HCT116 (cell line): Measurements from ENCODE around the gene ALKBH6. TPM values are rescaled to one million over a fixed set of nuclear protein-coding genes. Genes with fewer than 3 reads are reported as not detected.

Experiments used
- ATAC-seq: fragments of 200-7000 bp; cut with Tn5 transposase; 2 replicates; pipeline ENCODE4 v1.9.1; 2020; ENCODE audit warnings: mild to moderate bottlenecking, moderate library complexity
- BruUV-seq: library from RNA; stranded (reverse); fragments of 400-500 nt; replicated peaks from 2 replicates; lab custom pipeline; 2021; lab: Mats Ljungman, UMichigan
- CTCF ChIA-PET: fragments of 300-600 bp; sonication (Branson Sonifier 250); formaldehyde crosslinking; loops from one replicate; lab custom pipeline; 2021; ENCODE audit warnings: antibody characterized with exemption; lab: Charles Lee
- POLR2A ChIA-PET: fragments of 300-600, 350-600 bp; sonication (Branson Sonifier 250); formaldehyde crosslinking; loops from one replicate; lab custom pipeline; 2021; ENCODE audit warnings: antibody characterized with exemption; lab: Charles Lee
- RAD21 ChIA-PET, 2 experiments: fragments of 300-600 bp; sonication (Branson Sonifier 250); formaldehyde crosslinking; loops; one replicate each; lab custom pipeline; 2023; ENCODE audit warnings: low total read pairs in 2 of 2; ENCODE audit not compliant: uncharacterized antibody in 2 of 2, unreplicated experiment in 2 of 2, low non-redundant PET in 1 of 2; lab: Charles Lee
- DNase-seq: peaks from one replicate; pipeline ENCODE4 v3.0.0-alpha.2; 2010; ENCODE audit warnings: low read depth, low spot score
- H2AFZ ChIP-seq: fragments of 200-600 bp; shearing (Covaris generic), sonication (generic); 2 replicates; pipeline ENCODE4 v1.6.1; 2017; ENCODE audit warnings: low read depth, mixed run types, mixed read lengths, antibody characterized with exemption, low read length; ENCODE audit not compliant: poor library complexity, severe bottlenecking
- H3K27ac ChIP-seq: 2 replicates; pipeline ENCODE4 v1.5.1; 2012; ENCODE audit warnings: low read depth, low read length
- H3K27me3 ChIP-seq: fragments of 200-600 bp; sonication (generic); 2 replicates; pipeline ENCODE4 v1.6.1; 2016; ENCODE audit warnings: mixed run types, low read length, mixed read lengths; ENCODE audit not compliant: insufficient read depth
- H3K36me3 ChIP-seq, 2 experiments: fragments of 200-500 bp in 1 of 2; fragments of 200-600 bp in 1 of 2; sonication (Bioruptor generic) in 1 of 2; sonication (generic) in 1 of 2; 2 replicates each; pipeline versions ENCODE4 v1.5.1 to v1.6.1; 2014 to 2016; ENCODE audit warnings: low read length in 2 of 2, inconsistent platforms in 1 of 2, mixed read lengths in 1 of 2, mixed run types in 1 of 2; ENCODE audit not compliant: insufficient read depth in 2 of 2, control insufficient read depth in 1 of 2
- H3K4me1 ChIP-seq, 2 experiments: fragments of 200-600 bp in 1 of 2; sonication (generic) in 1 of 2; 2 replicates each; pipeline versions ENCODE4 v1.5.1 to v1.6.1; 2012 to 2017; ENCODE audit warnings: low read length in 2 of 2, inconsistent platforms in 1 of 2, mild to moderate bottlenecking in 1 of 2, mixed read lengths in 1 of 2, mixed run types in 1 of 2, moderate library complexity in 1 of 2; ENCODE audit not compliant: insufficient read depth in 2 of 2, control insufficient read depth in 1 of 2
- H3K4me2 ChIP-seq: fragments of 200-600 bp; sonication (generic); 2 replicates; pipeline ENCODE4 v1.6.1; 2017; ENCODE audit warnings: mixed run types, low read length, mixed read lengths
- H3K4me3 ChIP-seq, 2 experiments: fragments of 200-600 bp in 1 of 2; sonication (generic) in 1 of 2; replicated peaks in 1 of 2; 2 replicates each; pipeline ENCODE4 v1.5.1; 2011 to 2016; ENCODE audit warnings: low read length in 2 of 2, control low read depth in 1 of 2, low read depth in 1 of 2, mild to moderate bottlenecking in 1 of 2, mixed read lengths in 1 of 2, mixed run types in 1 of 2
- H3K79me2 ChIP-seq: fragments of 200-600 bp; sonication (generic); 2 replicates; pipeline ENCODE4 v1.6.1; 2017; ENCODE audit warnings: mild to moderate bottlenecking, mixed run types, low read length, moderate library complexity, mixed read lengths; ENCODE audit not compliant: insufficient read depth
- H3K9ac ChIP-seq: fragments of 200-600 bp; sonication (generic); 2 replicates; pipeline ENCODE4 v1.6.1; 2016; ENCODE audit warnings: low read length, mixed read lengths
- H3K9me2 ChIP-seq: fragments of 200-600 bp; sonication (generic), shearing (Covaris generic); 2 replicates; pipeline ENCODE4 v1.6.1; 2017; ENCODE audit warnings: mixed run types, mild to moderate bottlenecking, moderate library complexity; ENCODE audit not compliant: insufficient read depth
- H3K9me3 ChIP-seq, 2 experiments: fragments of 200-500 bp in 1 of 2; fragments of 200-600 bp in 1 of 2; sonication (Bioruptor generic) in 1 of 2; sonication (generic) in 1 of 2; 2 replicates each; pipeline ENCODE4 v1.6.1; 2014 to 2017; ENCODE audit warnings: low read length in 2 of 2, mixed read lengths in 2 of 2, inconsistent platforms in 1 of 2, low read depth in 1 of 2, mild to moderate bottlenecking in 1 of 2, mixed run types in 1 of 2, moderate library complexity in 1 of 2; ENCODE audit not compliant: control insufficient read depth in 1 of 2, insufficient read depth in 1 of 2
- H4K20me1 ChIP-seq: fragments of 200-600 bp; sonication (generic), shearing (Covaris generic); 2 replicates; pipeline ENCODE4 v1.6.1; 2017; ENCODE audit warnings: mixed run types, mild to moderate bottlenecking, moderate library complexity; ENCODE audit not compliant: insufficient read depth
- MAX ChIP-seq: IDR thresholded peaks from 2 replicates; pipeline ENCODE4 v1.6.1; 2012
- POLR2A ChIP-seq: IDR thresholded peaks from 2 replicates; pipeline ENCODE4 v1.7.0; 2011; ENCODE audit warnings: borderline replicate concordance; ENCODE audit not compliant: insufficient read depth, insufficient read length; ENCODE audit errors: extremely low read depth
- POLR2AphosphoS5 ChIP-seq: IDR thresholded peaks from 2 replicates; pipeline ENCODE4 v1.6.1; 2011; ENCODE audit warnings: mild to moderate bottlenecking, low read depth, low read length, moderate library complexity
- SIN3A ChIP-seq: IDR thresholded peaks from 2 replicates; pipeline ENCODE4 v1.6.1; 2012; ENCODE audit warnings: low read depth
- SP1 ChIP-seq: IDR thresholded peaks from 2 replicates; pipeline ENCODE4 v1.6.1; 2012; ENCODE audit warnings: low read depth
- TCF7L2 ChIP-seq: IDR thresholded peaks from 2 replicates; pipeline ENCODE4 v1.7.0; 2011; ENCODE audit warnings: borderline replicate concordance, inconsistent platforms; ENCODE audit not compliant: insufficient read depth, insufficient read length; ENCODE audit errors: extremely low read depth
- ZFX ChIP-seq: fragments of 450-650 bp; IDR thresholded peaks from 2 replicates; pipeline ENCODE4 v1.6.1; 2017
- intact Hi-C: fragments of 100-400 bp; cut with micrococcal nuclease; formaldehyde crosslinking; loops from 2 replicates; pipeline ENCODE4 v1.10.0; 2022
- total RNA-seq: library from RNA; stranded (reverse); gene quantifications from one replicate; pipeline ENCODE4 v1.2.1, GENCODE V29; 2021; ENCODE audit not compliant: unreplicated experiment

Gene ALKBH6
- total RNA-seq, 1 experiment from 2014 or later, result 28.6 TPM

- ATAC-seq (peak; percentile 81), DNase-seq (peak; percentile 83)
- H3K4me2 ChIP-seq, result peak within 1 kb of the TSS; percentile 94
- POLR2A ChIA-PET, result interaction anchor here (0.8 to 1.6 kb wide), 2 partner anchors 10 to 60 kb away, joined by 3 read pairs; partner anchors contain the start of gene POLR2I
- CTCF ChIA-PET, result no interaction called here
- H3K9me2 ChIP-seq, result no peaks in the 10 kb centered on the region
- no peaks in the 10 kb centered on the region for H3K9me3 ChIP-seq
- H3K36me3 ChIP-seq, result peaks cover 2 to 3% of the 10 kb centered on the region in 2 experiments; a peak in 2 of 4 replicates
- RAD21 ChIA-PET, result interaction anchor here in 1 of 2 experiments (0.7 kb wide), 1 partner anchor 176 kb away, joined by 5 read pairs; no protein-coding TSS in a partner anchor
- H3K4me3 ChIP-seq, result peak within 1 kb of the TSS; percentile 51 to 74
- TF ChIP-seq SIN3A, result peak; percentile 88; the same call in 1 of the 2 replicates
- TF ChIP-seq POLR2AphosphoS5, result peak; percentile 52
- TF ChIP-seq POLR2A, result peak; percentile 25
- no peak for TF ChIP-seq TCF7L2
- peak; percentile 7; the same call in 1 of the 2 replicates for TF ChIP-seq MAX
- TF ChIP-seq SP1, result peak; percentile 78
- TF ChIP-seq ZFX, result no peak
- H3K4me1 ChIP-seq, result peaks cover 19 to 43% of the 10 kb centered on the region in 2 experiments
- intact Hi-C loops, result loop anchor here (10.0 kb wide), 1 partner anchor 170 kb away; no protein-coding TSS in a partner anchor
- no peaks in the 10 kb centered on the region for H4K20me1 ChIP-seq
- peak within 1 kb of the TSS; percentile 73 for H3K9ac ChIP-seq
- peaks cover 33% of the 10 kb centered on the region for H3K79me2 ChIP-seq
- H3K27me3 ChIP-seq, result no peaks in the 10 kb centered on the region
- H3K27ac ChIP-seq, result peak within 1 kb of the TSS; percentile 95
- BruUV-seq, result TSS peak; percentile 56
- no peak within 1 kb of the TSS for H2AFZ ChIP-seq
These were observed 41.0 kb upstream of the ALKBH6 start, which contains the start of gene WDR62 for GRCh38 chr19:36054733-36055686. TSS of gene WDR62 (plus strand) at chr19:36054897. CDS start at chr19:36054972, 75 bp downstream.
